ENCODE results near the gene SLC6A6.
"Not testable (repeated sequence)": the region's sequence is repeated elsewhere in the genome, so short reads cannot be mapped to it uniquely, and the experiment has no call there.

Gene SLC6A6

GRCh38 chr3:14401692-14402303 lies 608 bp upstream of the SLC6A6 start:
- DNase-seq: no peak

- DNase-seq: no peak
Observed at GRCh38 chr3:14403619-14404155, 1.3 kb downstream of the SLC6A6 start.

GRCh38 chr3:14404186-14404585 lies 1.8 kb downstream of the SLC6A6 start:
- DNase-seq: no peak

GRCh38 chr3:14404631-14405359 lies 2.4 kb downstream of the SLC6A6 start:
- DNase-seq: no peak

GRCh38 chr3:14405360-14406238 lies 3.2 kb downstream of the SLC6A6 start:
- DNase-seq: no peak

GRCh38 chr3:14406336-14406735 lies 3.9 kb downstream of the SLC6A6 start:
- no peak for DNase-seq

GRCh38 chr3:14406766-14407165 lies 4.4 kb downstream of the SLC6A6 start:
- DNase-seq: no peak

GRCh38 chr3:14407203-14407602 lies 4.8 kb downstream of the SLC6A6 start:
- DNase-seq: no peak

- not testable (repeated sequence) for DNase-seq
Observed at GRCh38 chr3:14409779-14410063, 7.3 kb downstream of the SLC6A6 start.

GRCh38 chr3:14410106-14410502 lies 7.7 kb downstream of the SLC6A6 start:
- no peak for DNase-seq

GRCh38 chr3:14410503-14411165 lies 8.2 kb downstream of the SLC6A6 start:
- DNase-seq: peak; percentile 20

- no peak for DNase-seq
Observed at GRCh38 chr3:14411166-14411526, 8.7 kb downstream of the SLC6A6 start.

GRCh38 chr3:14411988-14412387 lies 9.6 kb downstream of the SLC6A6 start:
- DNase-seq: no peak

GRCh38 chr3:14412831-14413380 lies 10.5 kb downstream of the SLC6A6 start:
- no peak for DNase-seq

- DNase-seq: no peak
Observed at GRCh38 chr3:14413381-14414071, 11.1 kb downstream of the SLC6A6 start.

GRCh38 chr3:14414846-14415464 lies 12.5 kb downstream of the SLC6A6 start:
- no peak for DNase-seq

GRCh38 chr3:14415501-14415900 lies 13.1 kb downstream of the SLC6A6 start:
- no peak for DNase-seq

- DNase-seq: no peak
Observed at GRCh38 chr3:14416453-14416852, 14.0 kb downstream of the SLC6A6 start.

- DNase-seq: no peak
Observed at GRCh38 chr3:14418296-14419250, 16.2 kb downstream of the SLC6A6 start.
